Cardiac muscle cell (in vitro differentiated cells and primary cell): Measurements from ENCODE around the gene NT5DC4. TPM values are rescaled to one million over a fixed set of nuclear protein-coding genes. Genes with fewer than 3 reads are reported as not detected.

Source experiments
- DNase-seq, 2 donors: peaks; one replicate each; pipeline versions ENCODE4 v3.0.0 to v3.0.0-alpha.2; 2010 to 2017; ENCODE audit warnings: low read depth in 1 of 2, low spot score in 1 of 2
- H3K27ac ChIP-seq: fragments of 200-600 bp; sonication (generic); 2 replicates; pipeline ENCODE4 v1.5.1; 2016
- H3K27me3 ChIP-seq: fragments of 200-600 bp; sonication (generic); 2 replicates; pipeline ENCODE4 v1.6.0; 2016; ENCODE audit warnings: control low read depth
- H3K36me3 ChIP-seq: fragments of 200-600 bp; sonication (generic); 2 replicates; pipeline ENCODE4 v1.5.1; 2016; ENCODE audit warnings: control low read depth
- H3K4me1 ChIP-seq: fragments of 200-600 bp; sonication (generic); 2 replicates; pipeline ENCODE4 v1.8.1; 2017; ENCODE audit warnings: low read depth, mild to moderate bottlenecking, mixed run types
- H3K4me3 ChIP-seq: fragments of 200-600 bp; sonication (generic); 2 replicates; pipeline ENCODE4 v1.5.1; 2016; ENCODE audit warnings: mild to moderate bottlenecking
- H3K9me3 ChIP-seq: fragments of 200-600 bp; sonication (generic); 2 replicates; pipeline ENCODE4 v1.5.1; 2017; ENCODE audit warnings: low read depth, mild to moderate bottlenecking, control low read depth
- CTCF ChIP-seq: IDR thresholded peaks from 2 replicates; pipeline ENCODE4 v1.5.1; 2012; ENCODE audit warnings: low read depth, mild to moderate bottlenecking, low read length
- polyA plus RNA-seq: library from polyadenylated mRNA; unstranded; fragments of >200 nt; fragmentation: Nextera tagmentation; extraction: Ambion mirVana; gene quantifications from 2 replicates; pipeline ENCODE4 v1.2.1, GENCODE V29; 2016
- total RNA-seq: library from RNA; depleted of rRNA; stranded (reverse); fragments of >200 nt; gene quantifications from 2 replicates; pipeline ENCODE4 v1.2.3, GENCODE V29; 2016

NT5DC4 gene
- total and polyA plus RNA-seq, 2 experiments from 2014 or later = not detected

- Histone ChIP-seq H3K4me3 (no peak overlapping the region), H3K4me1 (peaks cover 7% of the 10 kb centered on the region), H3K27ac (no peak overlapping the region), H3K9me3 (no peaks in the 10 kb centered on the region), H3K27me3 (no peaks in the 10 kb centered on the region), H3K36me3 (no peaks in the 10 kb centered on the region)
- peak in 1 of 2 donors; percentile 27 for DNase-seq
- TF ChIP-seq CTCF = no peak
Measured at GRCh38 chr2:112708968-112709367, 11.9 kb upstream of the NT5DC4 start.

- no peak for DNase-seq
- no peak overlapping the region for H3K27ac ChIP-seq
Measured at GRCh38 chr2:112709703-112710102, 11.1 kb upstream of the NT5DC4 start.

GRCh38 chr2:112710956-112711750, 9.7 kb upstream of the NT5DC4 start:
- no peak for DNase-seq
- no peaks in the 10 kb centered on the region for H3K36me3 ChIP-seq
- TF ChIP-seq CTCF = no peak

More at GRCh38 chr2:112709703-112710102, 11.1 kb upstream of the NT5DC4 start:
- no peaks in the 10 kb centered on the region for H3K27me3 ChIP-seq
- peaks cover 7% of the 10 kb centered on the region for H3K4me1 ChIP-seq
- no peak for TF ChIP-seq CTCF
- no peaks in the 10 kb centered on the region for H3K36me3 ChIP-seq
- no peak overlapping the region for H3K4me3 ChIP-seq
- no peaks in the 10 kb centered on the region for H3K9me3 ChIP-seq

DNA sequence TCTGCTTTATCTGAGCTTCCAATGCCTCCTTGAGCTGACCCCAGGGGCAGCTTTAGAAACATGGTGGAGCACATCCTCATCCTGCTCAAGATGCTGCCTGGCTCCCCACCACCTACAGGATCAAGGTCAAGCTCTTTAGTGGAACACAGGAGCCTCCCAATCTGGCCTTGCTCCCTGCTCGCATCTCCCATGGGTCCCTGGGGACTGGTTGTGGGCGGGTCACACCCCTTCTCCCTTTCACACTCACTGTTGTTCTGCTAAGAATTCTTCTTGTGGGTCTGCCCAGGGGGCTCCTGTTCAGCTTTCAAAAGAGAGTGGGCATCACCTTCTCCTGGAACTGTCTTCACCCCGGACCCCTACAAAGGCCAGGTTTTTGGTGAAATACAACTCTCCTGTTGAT, 8.4 kb upstream of the NT5DC4 start:
- no peak for DNase-seq
- Histone ChIP-seq H3K4me1 (peaks cover 3% of the 10 kb centered on the region), H3K27me3 (no peaks in the 10 kb centered on the region), H3K36me3 (no peaks in the 10 kb centered on the region), H3K4me3 (no peak overlapping the region), H3K9me3 (no peaks in the 10 kb centered on the region), H3K27ac (no peak overlapping the region)
- no peak for TF ChIP-seq CTCF

More at GRCh38 chr2:112710956-112711750, 9.7 kb upstream of the NT5DC4 start:
- no peaks in the 10 kb centered on the region for H3K9me3 ChIP-seq
- H3K4me3 ChIP-seq = no peak overlapping the region
- no peaks in the 10 kb centered on the region for H3K27me3 ChIP-seq
- no peak overlapping the region for H3K27ac ChIP-seq
- peaks cover 7% of the 10 kb centered on the region for H3K4me1 ChIP-seq

GRCh38 chr2:112712903-112713584, 7.8 kb upstream of the NT5DC4 start:
- H3K36me3 ChIP-seq = no peaks in the 10 kb centered on the region
- TF ChIP-seq CTCF = no peak
- no peaks in the 10 kb centered on the region for H3K27me3 ChIP-seq
- DNase-seq = peak in 1 of 2 donors; percentile 70
- H3K9me3 ChIP-seq = no peaks in the 10 kb centered on the region
- no peak overlapping the region for H3K4me3 ChIP-seq
- peaks cover 3% of the 10 kb centered on the region for H3K4me1 ChIP-seq
- no peak overlapping the region for H3K27ac ChIP-seq
